CD4-positive, alpha-beta memory T cell (primary cell): ENCODE data around the gene NOBOX. TPM values are rescaled to one million over a fixed set of nuclear protein-coding genes. Genes with fewer than 3 reads are reported as not detected.

Source experiments
- CTCF ChIA-PET: fragments of 350-600 bp; sonication (Branson Sonifier 250); formaldehyde crosslinking; loops from one replicate; lab custom pipeline; 2021; ENCODE audit warnings: inconsistent platforms; ENCODE audit not compliant: partially characterized antibody; lab: Charles Lee
- POLR2A ChIA-PET: fragments of 350-600 bp; sonication (Branson Sonifier 250); formaldehyde crosslinking; loops from one replicate; lab custom pipeline; 2021; ENCODE audit not compliant: partially characterized antibody; lab: Charles Lee
- DNase-seq, 5 donors: peaks; one replicate each; pipeline versions ENCODE4 v3.0.0 to v3.0.0-alpha.2; 2020 to 2022; ENCODE audit warnings: mixed read lengths in 1 of 5
- H3K27ac ChIP-seq: one replicate; pipeline ENCODE4 v1.7.0; 2013; ENCODE audit warnings: low read depth, low read length
- H3K27me3 ChIP-seq: 2 replicates; pipeline ENCODE4 v1.7.0; 2013; ENCODE audit warnings: mild to moderate bottlenecking, low read length, moderate library complexity; ENCODE audit not compliant: insufficient read depth
- H3K36me3 ChIP-seq: 2 replicates; pipeline ENCODE4 v1.7.0; 2013; ENCODE audit warnings: mild to moderate bottlenecking, low read length, moderate library complexity; ENCODE audit not compliant: insufficient read depth
- H3K4me1 ChIP-seq: 2 replicates; pipeline ENCODE4 v1.7.0; 2013; ENCODE audit warnings: mild to moderate bottlenecking, low read length, moderate library complexity; ENCODE audit not compliant: insufficient read depth
- H3K4me3 ChIP-seq, 2 donors: one replicate each; pipeline ENCODE4 v1.7.0; 2013; ENCODE audit warnings: low read length in 2 of 2, mild to moderate bottlenecking in 1 of 2
- H3K9me3 ChIP-seq, 2 donors: one replicate each; pipeline ENCODE4 v1.7.0; 2013; ENCODE audit warnings: low read length in 2 of 2, control low read depth in 1 of 2; ENCODE audit not compliant: control insufficient read depth in 1 of 2
- H3K27ac Mint-ChIP-seq, 7 donors: one replicate each; pipeline ENCODE4 v1.8.0; 2020 to 2021; ENCODE audit warnings: mixed read lengths in 7 of 7, mild to moderate bottlenecking in 6 of 7, inconsistent platforms in 3 of 7, moderate library complexity in 3 of 7
- H3K27me3 Mint-ChIP-seq, 2 donors: one replicate each; pipeline ENCODE4 v1.8.0; 2020 to 2021; ENCODE audit warnings: mixed read lengths in 2 of 2
- H3K36me3 Mint-ChIP-seq, 2 donors: one replicate each; pipeline ENCODE4 v1.8.0; 2020 to 2021; ENCODE audit warnings: mixed read lengths in 2 of 2, inconsistent platforms in 1 of 2, mild to moderate bottlenecking in 1 of 2
- H3K4me1 Mint-ChIP-seq, 4 donors: one replicate each; pipeline ENCODE4 v1.8.0; 2020 to 2021; ENCODE audit warnings: mixed read lengths in 4 of 4, mild to moderate bottlenecking in 1 of 4
- H3K4me3 Mint-ChIP-seq, 8 donors: one replicate each; pipeline ENCODE4 v1.8.0; 2020 to 2021; ENCODE audit warnings: mixed read lengths in 8 of 8, mild to moderate bottlenecking in 7 of 8, moderate library complexity in 6 of 8, inconsistent platforms in 3 of 8
- H3K9me3 Mint-ChIP-seq, 8 donors: one replicate each; pipeline ENCODE4 v1.8.0; 2020 to 2021; ENCODE audit warnings: mixed read lengths in 8 of 8, mild to moderate bottlenecking in 5 of 8, inconsistent platforms in 3 of 8, moderate library complexity in 1 of 8
- intact Hi-C: fragments of 100-400 bp; cut with micrococcal nuclease; formaldehyde crosslinking; loops from one replicate; pipeline ENCODE4 v1.15.1; 2023
- polyA plus RNA-seq, 2 donors: library from polyadenylated mRNA; unstranded; fragments of 300-500 nt; fragmentation: Illumina TruSeq; gene quantifications; one replicate each; pipeline ENCODE4 v1.2.3, GENCODE V29; 2021
- total RNA-seq, 2 experiments: library from RNA; stranded (reverse); gene quantifications; one replicate each; pipeline ENCODE4 v1.2.3, GENCODE V29; 2021

NOBOX gene
- total and polyA plus RNA-seq, 4 experiments from 2014 or later, result not detected

- H3K4me3 ChIP-seq, result no peak overlapping the region
- Mint-ChIP-seq H3K36me3 (no peaks in the 10 kb centered on the region), H3K27ac (no peak overlapping the region), H3K4me1 (peaks cover 0 to 2% (median 0%) of the 10 kb centered on the region in 4 donors), H3K27me3 (peaks cover 7 to 30% of the 10 kb centered on the region in 2 donors), H3K9me3 (no peaks in the 10 kb centered on the region), H3K4me3 (no peak overlapping the region)
- no peak overlapping the region for H3K27ac ChIP-seq
- POLR2A ChIA-PET, result no interaction called here
- no peaks in the 10 kb centered on the region for H3K36me3 ChIP-seq
- no peak for DNase-seq
- H3K9me3 ChIP-seq, result no peaks in the 10 kb centered on the region
- H3K4me1 ChIP-seq, result no peaks in the 10 kb centered on the region
- intact Hi-C loops, result no loop called here
- H3K27me3 ChIP-seq, result no peaks in the 10 kb centered on the region
- CTCF ChIA-PET, result no interaction called here
These were observed 3.9 kb upstream of the NOBOX start for GRCh38 chr7:144407266-144407931.

- Mint-ChIP-seq H3K36me3 (no peaks in the 10 kb centered on the region), H3K27ac (no peak overlapping the region), H3K4me3 (no peak overlapping the region), H3K4me1 (peaks cover 0 to 2% (median 0%) of the 10 kb centered on the region in 4 donors), H3K27me3 (peaks cover 4 to 22% of the 10 kb centered on the region in 2 donors), H3K9me3 (no peaks in the 10 kb centered on the region)
- DNase-seq, result no peak
- Histone ChIP-seq H3K9me3 (no peaks in the 10 kb centered on the region), H3K27me3 (no peaks in the 10 kb centered on the region), H3K4me3 (no peak overlapping the region), H3K27ac (no peak overlapping the region), H3K4me1 (no peaks in the 10 kb centered on the region), H3K36me3 (no peaks in the 10 kb centered on the region)
- intact Hi-C loops, result no loop called here
- ChIA-PET CTCF (no interaction called here), POLR2A (no interaction called here)
These were observed 1.5 kb upstream of the NOBOX start for GRCh38 chr7:144404946-144405345.

GRCh38 chr7:144403102-144403501 is 391 bp downstream of the NOBOX start:
- H3K9me3 ChIP-seq, result no peaks in the 10 kb centered on the region
- ChIA-PET POLR2A (no interaction called here), CTCF (interaction anchor here (0.9 kb wide), 1 partner anchor 11 kb away, joined by 4 read pairs; no protein-coding TSS in a partner anchor)
- H3K27ac ChIP-seq, result no peak overlapping the region
- intact Hi-C loops, result no loop called here
- peaks cover 0 to 2% (median 0%) of the 10 kb centered on the region in 4 donors for H3K4me1 Mint-ChIP-seq
- H3K9me3 Mint-ChIP-seq, result no peaks in the 10 kb centered on the region
- H3K4me1 ChIP-seq, result no peaks in the 10 kb centered on the region
- no peaks in the 10 kb centered on the region for H3K36me3 ChIP-seq
- H3K4me3 ChIP-seq, result no peak overlapping the region
- H3K4me3 Mint-ChIP-seq, result no peak overlapping the region
- DNase-seq, result no peak
- no peak overlapping the region for H3K27ac Mint-ChIP-seq
- H3K36me3 Mint-ChIP-seq, result no peaks in the 10 kb centered on the region
- peaks cover 4 to 16% of the 10 kb centered on the region in 2 donors for H3K27me3 Mint-ChIP-seq
- H3K27me3 ChIP-seq, result no peaks in the 10 kb centered on the region

- Mint-ChIP-seq H3K27ac (no peak overlapping the region), H3K27me3 (peaks cover 1 to 9% of the 10 kb centered on the region in 2 donors), H3K9me3 (no peaks in the 10 kb centered on the region), H3K36me3 (no peaks in the 10 kb centered on the region), H3K4me3 (no peak overlapping the region), H3K4me1 (no peaks in the 10 kb centered on the region)
- DNase-seq, result no peak
- H3K36me3 ChIP-seq, result no peaks in the 10 kb centered on the region
- H3K27ac ChIP-seq, result no peak overlapping the region
- ChIA-PET POLR2A (no interaction called here), CTCF (no interaction called here)
- H3K9me3 ChIP-seq, result no peaks in the 10 kb centered on the region
- no peaks in the 10 kb centered on the region for H3K4me1 ChIP-seq
- intact Hi-C loops, result no loop called here
- no peak overlapping the region for H3K4me3 ChIP-seq
- H3K27me3 ChIP-seq, result no peaks in the 10 kb centered on the region
These were observed 2.0 kb downstream of the NOBOX start for GRCh38 chr7:144401490-144401889.

- no peak overlapping the region for H3K4me3 Mint-ChIP-seq
- no peaks in the 10 kb centered on the region for H3K9me3 Mint-ChIP-seq
- H3K9me3 ChIP-seq, result no peaks in the 10 kb centered on the region
- no peak overlapping the region for H3K4me3 ChIP-seq
- no peaks in the 10 kb centered on the region for H3K27me3 ChIP-seq
- no peaks in the 10 kb centered on the region for H3K36me3 Mint-ChIP-seq
- ChIA-PET POLR2A (no interaction called here), CTCF (no interaction called here)
- no peaks in the 10 kb centered on the region for H3K4me1 Mint-ChIP-seq
- no peaks in the 10 kb centered on the region for H3K36me3 ChIP-seq
- H3K4me1 ChIP-seq, result no peaks in the 10 kb centered on the region
- no peak for DNase-seq
- H3K27ac Mint-ChIP-seq, result no peak overlapping the region
- intact Hi-C loops, result no loop called here
- no peak overlapping the region for H3K27ac ChIP-seq
- peaks cover 0 to 7% of the 10 kb centered on the region in 2 donors for H3K27me3 Mint-ChIP-seq
These were observed 3.5 kb downstream of the NOBOX start for GRCh38 chr7:144399946-144400345.

GRCh38 chr7:144398911-144399310 is 4.6 kb downstream of the NOBOX start:
- H3K27ac Mint-ChIP-seq, result no peak overlapping the region
- CTCF ChIA-PET, result no interaction called here

GRCh38 chr7:144398291-144398690 is 5.2 kb downstream of the NOBOX start:
- intact Hi-C loops, result no loop called here
- no peaks in the 10 kb centered on the region for H3K36me3 Mint-ChIP-seq
- Histone ChIP-seq H3K4me1 (no peaks in the 10 kb centered on the region), H3K27me3 (no peaks in the 10 kb centered on the region), H3K27ac (no peak overlapping the region), H3K9me3 (no peaks in the 10 kb centered on the region), H3K36me3 (no peaks in the 10 kb centered on the region), H3K4me3 (no peak overlapping the region)
- H3K27me3 Mint-ChIP-seq, result peaks cover 0 to 7% of the 10 kb centered on the region in 2 donors
- DNase-seq, result no peak
- no peaks in the 10 kb centered on the region for H3K9me3 Mint-ChIP-seq
- H3K27ac Mint-ChIP-seq, result no peak overlapping the region
- POLR2A ChIA-PET, result no interaction called here
- no peak overlapping the region for H3K4me3 Mint-ChIP-seq
- no peaks in the 10 kb centered on the region for H3K4me1 Mint-ChIP-seq
- CTCF ChIA-PET, result no interaction called here

More at GRCh38 chr7:144398911-144399310, 4.6 kb downstream of the NOBOX start:
- Histone ChIP-seq H3K4me1 (no peaks in the 10 kb centered on the region), H3K9me3 (no peaks in the 10 kb centered on the region), H3K27ac (no peak overlapping the region), H3K27me3 (no peaks in the 10 kb centered on the region), H3K4me3 (no peak overlapping the region), H3K36me3 (no peaks in the 10 kb centered on the region)
- Mint-ChIP-seq H3K9me3 (no peaks in the 10 kb centered on the region), H3K4me1 (no peaks in the 10 kb centered on the region), H3K36me3 (no peaks in the 10 kb centered on the region), H3K4me3 (no peak overlapping the region), H3K27me3 (peaks cover 0 to 7% of the 10 kb centered on the region in 2 donors)
- DNase-seq, result no peak
- intact Hi-C loops, result no loop called here
- POLR2A ChIA-PET, result no interaction called here
